Measurements from ENCODE around the gene RDX. TPM values are rescaled to one million over a fixed set of nuclear protein-coding genes. Genes with fewer than 3 reads are reported as not detected.

RDX gene
- total RNA-seq, 4 donors from 2014 or later = 58.7 to 135 (median 91.6) TPM

GRCh38 chr11:110250168-110250567 is 46.2 kb downstream of the RDX start:
- ATAC-seq (ENCODE audit: low FRiP score) (no peak), DNase-seq (ENCODE audit: low spot score) (no peak)
- TF ChIP-seq, protein P1, sequence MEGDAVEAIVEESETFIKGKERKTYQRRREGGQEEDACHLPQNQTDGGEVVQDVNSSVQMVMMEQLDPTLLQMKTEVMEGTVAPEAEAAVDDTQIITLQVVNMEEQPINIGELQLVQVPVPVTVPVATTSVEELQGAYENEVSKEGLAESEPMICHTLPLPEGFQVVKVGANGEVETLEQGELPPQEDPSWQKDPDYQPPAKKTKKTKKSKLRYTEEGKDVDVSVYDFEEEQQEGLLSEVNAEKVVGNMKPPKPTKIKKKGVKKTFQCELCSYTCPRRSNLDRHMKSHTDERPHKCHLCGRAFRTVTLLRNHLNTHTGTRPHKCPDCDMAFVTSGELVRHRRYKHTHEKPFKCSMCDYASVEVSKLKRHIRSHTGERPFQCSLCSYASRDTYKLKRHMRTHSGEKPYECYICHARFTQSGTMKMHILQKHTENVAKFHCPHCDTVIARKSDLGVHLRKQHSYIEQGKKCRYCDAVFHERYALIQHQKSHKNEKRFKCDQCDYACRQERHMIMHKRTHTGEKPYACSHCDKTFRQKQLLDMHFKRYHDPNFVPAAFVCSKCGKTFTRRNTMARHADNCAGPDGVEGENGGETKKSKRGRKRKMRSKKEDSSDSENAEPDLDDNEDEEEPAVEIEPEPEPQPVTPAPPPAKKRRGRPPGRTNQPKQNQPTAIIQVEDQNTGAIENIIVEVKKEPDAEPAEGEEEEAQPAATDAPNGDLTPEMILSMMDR (IDR thresholded peaks at IDR 0.05) = no peak

DNA sequence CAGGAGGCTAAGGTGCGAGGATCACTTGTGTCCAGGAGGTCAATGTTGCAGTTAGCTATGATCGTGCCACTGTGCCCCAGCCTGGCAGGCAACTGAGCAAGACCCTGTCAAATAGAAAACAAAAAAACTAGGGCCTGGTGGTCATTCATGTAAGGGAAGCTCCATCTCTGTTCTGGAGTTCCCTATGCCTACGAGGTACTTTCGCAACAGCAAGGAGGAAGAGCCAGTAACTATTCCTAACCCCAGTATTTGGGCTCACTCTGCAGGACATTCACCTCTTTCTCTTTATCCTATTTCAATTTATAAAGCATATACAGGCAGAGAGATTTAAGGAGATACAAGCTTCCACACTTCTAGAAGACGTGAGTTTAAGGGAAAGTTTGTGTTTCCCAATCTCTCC is 46.6 kb downstream of the RDX start:
- no peak for DNase-seq (ENCODE audit: low spot score)
- ATAC-seq (ENCODE audit: low FRiP score) = no peak
- TF ChIP-seq, protein P1 (IDR thresholded peaks at IDR 0.05) = no peak

- ATAC-seq (ENCODE audit: low FRiP score) (no peak), DNase-seq (ENCODE audit: low spot score) (no peak)
- TF ChIP-seq, protein P1 (IDR thresholded peaks at IDR 0.05) = no peak
These were observed 47.3 kb downstream of the RDX start for GRCh38 chr11:110249066-110249465.

GRCh38 chr11:110243791-110244190 is 52.6 kb downstream of the RDX start:
- TF ChIP-seq, protein P1 (IDR thresholded peaks at IDR 0.05) = no peak
- no peak for DNase-seq (ENCODE audit: low spot score)
- ATAC-seq (ENCODE audit: low FRiP score) = no peak

GRCh38 chr11:110242746-110243145 is 53.7 kb downstream of the RDX start:
- no peak for DNase-seq (ENCODE audit: low spot score)
- no peak for ATAC-seq (ENCODE audit: low FRiP score)
- TF ChIP-seq, protein P1 (IDR thresholded peaks at IDR 0.05) = no peak

GRCh38 chr11:110242188-110242587 is 54.2 kb downstream of the RDX start:
- no peak for ATAC-seq (ENCODE audit: low FRiP score)
- DNase-seq (ENCODE audit: low spot score) = no peak
- TF ChIP-seq, protein P1 (IDR thresholded peaks at IDR 0.05) = no peak

DNA sequence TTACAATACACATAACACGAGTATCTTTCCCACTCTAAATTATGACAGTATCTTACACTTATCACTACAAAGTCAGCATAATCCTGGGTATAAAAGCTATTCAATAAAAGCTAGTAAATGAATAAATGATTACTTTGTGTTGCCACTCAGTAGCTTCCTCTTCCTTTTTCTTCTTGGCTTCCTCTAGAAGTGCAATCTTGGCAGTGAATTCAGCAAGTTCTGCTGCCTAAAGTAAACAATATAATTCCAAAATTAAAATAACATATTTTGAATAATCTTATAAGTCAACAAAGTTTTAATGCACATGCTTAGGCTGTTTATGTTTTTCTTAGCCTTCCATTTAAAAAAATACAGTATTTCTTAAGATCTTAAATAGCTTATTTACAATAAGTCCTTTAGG is 60.4 kb downstream of the RDX start:
- DNase-seq (ENCODE audit: low spot score) = no peak
- TF ChIP-seq, protein P1 (IDR thresholded peaks at IDR 0.05) = no peak
- ATAC-seq (ENCODE audit: low FRiP score) = no peak
